Measurements from ENCODE around the gene ACOT13. TPM values are rescaled to one million over a fixed set of nuclear protein-coding genes. Genes with fewer than 3 reads are reported as not detected.
"Not testable (repeated sequence)": the region's sequence is repeated elsewhere in the genome, so short reads cannot be mapped to it uniquely, and the experiment has no call there.

ACOT13 gene
- total and polyA plus RNA-seq, 4 donors: 7.3 to 24.1 (median 20.3) TPM

GRCh38 chr6:24719125-24719971, 52.5 kb downstream of the ACOT13 start, which contains the start of gene C6orf62:
Gene C6orf62, minus strand, starts transcription at chr6:24719154. Its CDS starts 486 bp downstream, at chr6:24718668.
- Histone ChIP-seq H3K9me3 (ENCODE audit: control insufficient read depth, insufficient read depth, low read length) (no peaks in the 10 kb centered on the region), H3K27ac (ENCODE audit: low read depth, low read length) (peak within 1 kb of the TSS; percentile 100), H3K4me1 (ENCODE audit: control insufficient read depth, insufficient read depth, low read length) (peaks cover 16% of the 10 kb centered on the region), H3K36me3 (ENCODE audit: control insufficient read depth, insufficient read depth, low read length) (peaks cover 14% of the 10 kb centered on the region), H3K4me3 (ENCODE audit: low read depth, low read length) (peak within 1 kb of the TSS; percentile 100), H3K27me3 (ENCODE audit: control insufficient read depth, insufficient read depth, low read length) (no peaks in the 10 kb centered on the region)
- DNase-seq (ENCODE audit: low read depth in 4 of 6, low spot score in 6 of 6): peak in 2 of 6 donors; percentile 35 to 60
- WGBS (ENCODE audit: insufficient coverage): 0% methylated on average over 3 of the region's 25 CpGs

- Histone ChIP-seq H3K4me3 (ENCODE audit: low read depth, low read length) (peak overlapping the region; percentile 100), H3K36me3 (ENCODE audit: control insufficient read depth, insufficient read depth, low read length) (peaks cover 10% of the 10 kb centered on the region), H3K4me1 (ENCODE audit: control insufficient read depth, insufficient read depth, low read length) (peaks cover 16% of the 10 kb centered on the region), H3K27ac (ENCODE audit: low read depth, low read length) (peak overlapping the region; percentile 100), H3K9me3 (ENCODE audit: control insufficient read depth, insufficient read depth, low read length) (no peaks in the 10 kb centered on the region), H3K27me3 (ENCODE audit: control insufficient read depth, insufficient read depth, low read length) (no peaks in the 10 kb centered on the region)
- 0% methylated on average over 33 of the region's 39 CpGs for WGBS (ENCODE audit: insufficient coverage)
- peak in 2 of 6 donors; percentile 72 to 80 for DNase-seq (ENCODE audit: low read depth in 4 of 6, low spot score in 6 of 6)
Measured at GRCh38 chr6:24720131-24720603, 53.3 kb downstream of the ACOT13 start.

- WGBS (ENCODE audit: insufficient coverage): under 1% methylated on average over 48 of the region's 60 CpGs
- Histone ChIP-seq H3K27ac (ENCODE audit: low read depth, low read length) (peak overlapping the region; percentile 100), H3K4me3 (ENCODE audit: low read depth, low read length) (peak overlapping the region; percentile 100), H3K36me3 (ENCODE audit: control insufficient read depth, insufficient read depth, low read length) (peaks cover 6% of the 10 kb centered on the region), H3K9me3 (ENCODE audit: control insufficient read depth, insufficient read depth, low read length) (no peaks in the 10 kb centered on the region), H3K27me3 (ENCODE audit: control insufficient read depth, insufficient read depth, low read length) (no peaks in the 10 kb centered on the region), H3K4me1 (ENCODE audit: control insufficient read depth, insufficient read depth, low read length) (peaks cover 16% of the 10 kb centered on the region)
- peak; percentile 100 for DNase-seq (ENCODE audit: low read depth in 4 of 6, low spot score in 6 of 6)
Measured at GRCh38 chr6:24720604-24721460, 54.0 kb downstream of the ACOT13 start.

- peaks cover 14% of the 10 kb centered on the region for H3K4me1 ChIP-seq (ENCODE audit: control insufficient read depth, insufficient read depth, low read length)
- H3K9me3 ChIP-seq (ENCODE audit: control insufficient read depth, insufficient read depth, low read length): no peaks in the 10 kb centered on the region
- WGBS (ENCODE audit: insufficient coverage): 5% methylated on average over 24 of the region's 26 CpGs
- H3K27ac ChIP-seq (ENCODE audit: low read depth, low read length): peak overlapping the region; percentile 100
- DNase-seq (ENCODE audit: low read depth in 4 of 6, low spot score in 6 of 6): no peak
- H3K36me3 ChIP-seq (ENCODE audit: control insufficient read depth, insufficient read depth, low read length): peaks cover 4% of the 10 kb centered on the region
- H3K4me3 ChIP-seq (ENCODE audit: low read depth, low read length): peak overlapping the region; percentile 100
- H3K27me3 ChIP-seq (ENCODE audit: control insufficient read depth, insufficient read depth, low read length): no peaks in the 10 kb centered on the region
Measured at GRCh38 chr6:24721461-24722215, 54.8 kb downstream of the ACOT13 start.

GRCh38 chr6:24723270-24723669, 56.4 kb downstream of the ACOT13 start:
- Histone ChIP-seq H3K4me1 (ENCODE audit: control insufficient read depth, insufficient read depth, low read length) (peaks cover 8% of the 10 kb centered on the region), H3K36me3 (ENCODE audit: control insufficient read depth, insufficient read depth, low read length) (peaks cover 2% of the 10 kb centered on the region), H3K27me3 (ENCODE audit: control insufficient read depth, insufficient read depth, low read length) (no peaks in the 10 kb centered on the region), H3K27ac (ENCODE audit: low read depth, low read length) (no peak overlapping the region), H3K9me3 (ENCODE audit: control insufficient read depth, insufficient read depth, low read length) (no peaks in the 10 kb centered on the region), H3K4me3 (ENCODE audit: low read depth, low read length) (no peak overlapping the region)
- no peak for DNase-seq (ENCODE audit: low read depth in 4 of 6, low spot score in 6 of 6)
- WGBS (ENCODE audit: insufficient coverage): 80% methylated on average over 1 of the region's 3 CpGs

GRCh38 chr6:24730653-24731052, 63.8 kb downstream of the ACOT13 start:
- H3K4me3 ChIP-seq (ENCODE audit: low read depth, low read length); DNase-seq (ENCODE audit: low read depth in 4 of 6, low spot score in 6 of 6); H3K9me3 ChIP-seq (ENCODE audit: control insufficient read depth, insufficient read depth, low read length); H3K27ac ChIP-seq (ENCODE audit: low read depth, low read length); H3K36me3 ChIP-seq (ENCODE audit: control insufficient read depth, insufficient read depth, low read length); H3K27me3 ChIP-seq (ENCODE audit: control insufficient read depth, insufficient read depth, low read length); H3K4me1 ChIP-seq (ENCODE audit: control insufficient read depth, insufficient read depth, low read length): not testable (repeated sequence)
- WGBS (ENCODE audit: insufficient coverage): 98% methylated on average over 2 of the region's 3 CpGs

GRCh38 chr6:24731456-24732134, 64.7 kb downstream of the ACOT13 start:
- WGBS (ENCODE audit: insufficient coverage): 83% methylated on average over 6 of the region's 6 CpGs
- not testable (repeated sequence) for H3K9me3 ChIP-seq (ENCODE audit: control insufficient read depth, insufficient read depth, low read length)

GRCh38 chr6:24734166-24734565, 67.3 kb downstream of the ACOT13 start:
- no peak overlapping the region for H3K4me3 ChIP-seq (ENCODE audit: low read depth, low read length)

More at GRCh38 chr6:24731456-24732134, 64.7 kb downstream of the ACOT13 start:
- not testable (repeated sequence) for H3K4me3 ChIP-seq (ENCODE audit: low read depth, low read length); H3K27me3 ChIP-seq (ENCODE audit: control insufficient read depth, insufficient read depth, low read length); H3K36me3 ChIP-seq (ENCODE audit: control insufficient read depth, insufficient read depth, low read length); DNase-seq (ENCODE audit: low read depth in 4 of 6, low spot score in 6 of 6); H3K27ac ChIP-seq (ENCODE audit: low read depth, low read length); H3K4me1 ChIP-seq (ENCODE audit: control insufficient read depth, insufficient read depth, low read length)

More at GRCh38 chr6:24734166-24734565, 67.3 kb downstream of the ACOT13 start:
- H3K27me3 ChIP-seq (ENCODE audit: control insufficient read depth, insufficient read depth, low read length): no peaks in the 10 kb centered on the region
- no peaks in the 10 kb centered on the region for H3K36me3 ChIP-seq (ENCODE audit: control insufficient read depth, insufficient read depth, low read length)
- H3K9me3 ChIP-seq (ENCODE audit: control insufficient read depth, insufficient read depth, low read length): peaks cover 7% of the 10 kb centered on the region
- no peaks in the 10 kb centered on the region for H3K4me1 ChIP-seq (ENCODE audit: control insufficient read depth, insufficient read depth, low read length)
- WGBS (ENCODE audit: insufficient coverage): 91% methylated on average over 1 of the region's 1 CpG
- H3K27ac ChIP-seq (ENCODE audit: low read depth, low read length): no peak overlapping the region
- DNase-seq (ENCODE audit: low read depth in 4 of 6, low spot score in 6 of 6): no peak

All from spinal cord (tissue), 10 donors.